NCI-H524 treated with DMSO at 0.1 percent for 48 hours (cell line): ENCODE measurements around the gene RPUSD2.
"Not testable (repeated sequence)": the region's sequence is repeated elsewhere in the genome, so short reads cannot be mapped to it uniquely, and the experiment has no call there.

Experiments
- DNase-seq: peaks from one replicate; lab custom pipeline; 2025; lab: John Stamatoyannopoulos, UW

RPUSD2 gene

GRCh38 chr15:40565333-40566238 lies 3.5 kb upstream of the RPUSD2 start:
- DNase-seq: no peak

- DNase-seq: peak; percentile 17
Observed at GRCh38 chr15:40567111-40567510, 2.0 kb upstream of the RPUSD2 start.

GRCh38 chr15:40575113-40575512 lies 6.0 kb downstream of the RPUSD2 start:
- DNase-seq: no peak

GRCh38 chr15:40576914-40577313 lies 7.8 kb downstream of the RPUSD2 start:
- not testable (repeated sequence) for DNase-seq

- DNase-seq: no peak
Observed at GRCh38 chr15:40578892-40579291, 9.8 kb downstream of the RPUSD2 start.

GRCh38 chr15:40581796-40582195 lies 12.7 kb downstream of the RPUSD2 start:
- not testable (repeated sequence) for DNase-seq

GRCh38 chr15:40582726-40583246 lies 13.7 kb downstream of the RPUSD2 start:
- peak; percentile 34 for DNase-seq

GRCh38 chr15:40584191-40584590 lies 15.1 kb downstream of the RPUSD2 start:
- no peak for DNase-seq

GRCh38 chr15:40590667-40591050 lies 21.6 kb downstream of the RPUSD2 start:
- DNase-seq: no peak

GRCh38 chr15:40591389-40591788 lies 22.3 kb downstream of the RPUSD2 start:
- no peak for DNase-seq

GRCh38 chr15:40593165-40593564 lies 24.1 kb downstream of the RPUSD2 start:
- DNase-seq: no peak

GRCh38 chr15:40593588-40594428 lies 24.7 kb downstream of the RPUSD2 start, which contains the start of gene KNL1:
TSS of gene KNL1 (plus strand) at chr15:40594249. CDS start at chr15:40602932, 8,683 bp downstream.
- DNase-seq: peak; percentile 83

- DNase-seq: peak; percentile 39
Observed at GRCh38 chr15:40594429-40594836, 25.3 kb downstream of the RPUSD2 start.

- no peak for DNase-seq
Observed at GRCh38 chr15:40595219-40595618, 26.1 kb downstream of the RPUSD2 start.

GRCh38 chr15:40595773-40596172 lies 26.7 kb downstream of the RPUSD2 start:
- no peak for DNase-seq

- DNase-seq: no peak
Observed at GRCh38 chr15:40597024-40597423, 27.9 kb downstream of the RPUSD2 start.

- DNase-seq: no peak
Observed at GRCh38 chr15:40598126-40598525, 29.0 kb downstream of the RPUSD2 start.

- no peak for DNase-seq
Observed at GRCh38 chr15:40598672-40599071, 29.6 kb downstream of the RPUSD2 start.

GRCh38 chr15:40600956-40601355 lies 31.9 kb downstream of the RPUSD2 start:
- DNase-seq: no peak

GRCh38 chr15:40603935-40604334 lies 34.8 kb downstream of the RPUSD2 start:
- no peak for DNase-seq

GRCh38 chr15:40613080-40613479 lies 44.0 kb downstream of the RPUSD2 start:
- no peak for DNase-seq

- DNase-seq: no peak
Observed at GRCh38 chr15:40618023-40618422, 48.9 kb downstream of the RPUSD2 start.

- DNase-seq: no peak
Observed at GRCh38 chr15:40618906-40619305, 49.8 kb downstream of the RPUSD2 start.
